Measurements from ENCODE around the gene TBC1D13.
"Not testable (repeated sequence)": the region's sequence is repeated elsewhere in the genome, so short reads cannot be mapped to it uniquely, and the experiment has no call there.

TBC1D13 gene

GRCh38 chr9:128822407-128823042, 35.5 kb downstream of the TBC1D13 start:
- no peak for DNase-seq

- no peak for DNase-seq
These were observed 36.4 kb downstream of the TBC1D13 start for GRCh38 chr9:128823362-128823902.

- DNase-seq, result no peak
These were observed 36.9 kb downstream of the TBC1D13 start for GRCh38 chr9:128823903-128824406.

- DNase-seq, result no peak
These were observed 37.9 kb downstream of the TBC1D13 start for GRCh38 chr9:128824911-128825310.

- no peak for DNase-seq
These were observed 39.1 kb downstream of the TBC1D13 start for GRCh38 chr9:128825923-128826700.

- no peak for DNase-seq
These were observed 41.2 kb downstream of the TBC1D13 start for GRCh38 chr9:128828267-128828666.

GRCh38 chr9:128828719-128829452, 41.8 kb downstream of the TBC1D13 start:
- no peak for DNase-seq

GRCh38 chr9:128829477-128830251, 42.6 kb downstream of the TBC1D13 start, which contains the start of gene SPOUT1:
TSS of gene SPOUT1 (minus strand) at chr9:128829794. CDS start at chr9:128829780, 14 bp downstream.
- peak; percentile 92 for DNase-seq

GRCh38 chr9:128833696-128834095, 46.6 kb downstream of the TBC1D13 start:
- no peak for DNase-seq

- no peak for DNase-seq
These were observed 48.5 kb downstream of the TBC1D13 start for GRCh38 chr9:128835246-128836210.

GRCh38 chr9:128836509-128837145, 49.6 kb downstream of the TBC1D13 start:
- DNase-seq, result no peak

- no peak for DNase-seq
These were observed 51.3 kb downstream of the TBC1D13 start for GRCh38 chr9:128838338-128838737.

GRCh38 chr9:128840524-128840923, 53.5 kb downstream of the TBC1D13 start:
- no peak for DNase-seq

GRCh38 chr9:128841694-128842492, 54.8 kb downstream of the TBC1D13 start:
- no peak for DNase-seq

- not testable (repeated sequence) for DNase-seq
These were observed 56.1 kb downstream of the TBC1D13 start for GRCh38 chr9:128843171-128843570.

GRCh38 chr9:128845186-128845931, 58.3 kb downstream of the TBC1D13 start:
- DNase-seq, result no peak

- DNase-seq, result no peak
These were observed 59.6 kb downstream of the TBC1D13 start for GRCh38 chr9:128846680-128847030.

GRCh38 chr9:128847803-128848202, 60.8 kb downstream of the TBC1D13 start:
- no peak for DNase-seq

- not testable (repeated sequence) for DNase-seq
These were observed 64.0 kb downstream of the TBC1D13 start for GRCh38 chr9:128851024-128851423.
